Ascending aorta (tissue), 2 donors: ENCODE results near the gene LGALS3. TPM values are rescaled to one million over a fixed set of nuclear protein-coding genes. Genes with fewer than 3 reads are reported as not detected.

Source experiments
- DNase-seq, 2 donors: peaks; one replicate each; pipeline ENCODE4 v3.0.0-alpha.2; 2019; ENCODE audit warnings: low spot score in 2 of 2
- H3K27ac ChIP-seq, 2 donors: fragments of 200-600 bp; sonication (generic); one replicate each; pipeline ENCODE4 v1.5.1; 2016 to 2017; ENCODE audit warnings: mild to moderate bottlenecking in 1 of 2
- H3K27me3 ChIP-seq: fragments of 200-600 bp; sonication (generic); one replicate; pipeline ENCODE4 v1.5.1; 2017
- H3K36me3 ChIP-seq, 2 donors: fragments of 200-600 bp; sonication (generic); one replicate each; pipeline ENCODE4 v1.5.1; 2016
- H3K4me1 ChIP-seq, 2 donors: fragments of 200-600 bp; sonication (generic); one replicate each; pipeline ENCODE4 v1.5.1; 2016 to 2017; ENCODE audit warnings: mild to moderate bottlenecking in 1 of 2
- H3K4me3 ChIP-seq, 2 donors: fragments of 200-600 bp; sonication (generic); one replicate each; pipeline ENCODE4 v1.5.1; 2016 to 2017; ENCODE audit warnings: mild to moderate bottlenecking in 1 of 2
- H3K9me3 ChIP-seq, 2 donors: fragments of 200-600 bp; sonication (generic); one replicate each; pipeline ENCODE4 v1.5.1; 2016
- CTCF ChIP-seq, 3 experiments: fragments of 200-600 bp in 2 of 3; fragments of 450-650 bp in 1 of 3; sonication (generic) in 2 of 3; IDR thresholded peaks; one replicate each; pipeline ENCODE4 v1.5.1; 2016 to 2019; ENCODE audit warnings: antibody characterized with exemption in 3 of 3, mild to moderate bottlenecking in 1 of 3, moderate library complexity in 1 of 3
- intact Hi-C: fragments of 100-400 bp; cut with DNase I; formaldehyde crosslinking; loops from one replicate; pipeline ENCODE4 v1.15.1; 2023
- total RNA-seq: library from RNA; depleted of rRNA; stranded (reverse); fragments of >200 nt; gene quantifications from one replicate; pipeline ENCODE4 v1.1.0, GENCODE V29; 2016

LGALS3 gene
- total RNA-seq, 1 donor from 2014 or later, result 358 TPM

DNA sequence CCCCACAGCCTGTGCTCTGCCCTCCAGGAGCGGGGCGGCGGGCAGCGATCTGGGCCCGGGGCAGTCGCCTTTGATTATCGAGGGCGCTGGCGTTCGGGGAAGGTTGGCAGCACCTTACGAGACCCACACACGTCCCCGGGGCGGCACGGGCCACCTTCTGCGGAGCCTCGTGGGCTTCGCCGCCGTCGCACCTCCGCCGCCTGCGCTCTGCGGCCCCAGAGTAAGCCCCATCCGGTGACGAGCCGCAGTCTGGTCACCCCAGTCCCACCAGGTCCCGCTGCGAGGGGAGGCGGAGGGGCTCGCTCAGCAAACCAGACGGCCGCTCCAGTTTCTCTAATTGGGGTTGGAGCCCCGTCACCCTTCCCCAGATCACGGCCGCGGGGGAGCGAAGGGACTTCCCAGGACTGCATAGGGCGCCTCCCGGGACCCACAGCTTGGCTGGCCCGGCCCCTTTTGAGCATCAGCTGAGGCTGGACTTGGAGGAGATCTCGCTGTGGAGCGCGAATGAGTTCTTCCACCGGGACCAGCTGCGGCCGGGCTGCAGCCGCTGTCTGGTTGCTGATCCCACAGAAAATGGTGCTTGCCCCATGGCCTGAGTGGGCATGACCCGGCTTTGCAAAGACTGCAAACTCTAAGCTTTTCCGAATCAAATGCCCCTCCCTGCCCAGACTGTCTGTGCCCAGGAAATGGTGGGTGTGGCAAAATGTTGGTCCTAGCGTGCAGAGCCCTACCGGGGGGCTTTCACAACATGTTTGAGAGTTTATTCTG, 560 bp downstream of the LGALS3 start:
- peak overlapping the region; percentile 77 to 92 for H3K4me3 ChIP-seq
- H3K36me3 ChIP-seq, result no peaks in the 10 kb centered on the region
- intact Hi-C loops, result loop anchor here (1.0 to 2.0 kb wide), 3 partner anchors 21 to 79 kb away; partner anchors contain the start of gene MAPK1IP1L
- DNase-seq, result peak in 1 of 2 donors; percentile 88
- H3K9me3 ChIP-seq, result no peaks in the 10 kb centered on the region
- peaks cover 10 to 34% of the 10 kb centered on the region in 2 donors for H3K4me1 ChIP-seq
- H3K27me3 ChIP-seq, result no peaks in the 10 kb centered on the region
- peak in 1 of 3 experiments; percentile 14 for TF ChIP-seq CTCF (IDR thresholded peaks at IDR 0.05)
- peak overlapping the region; percentile 95 to 97 for H3K27ac ChIP-seq

GRCh38 chr14:55130196-55130550, 1.1 kb downstream of the LGALS3 start:
- TF ChIP-seq CTCF (IDR thresholded peaks at IDR 0.05), result no peak
- intact Hi-C loops, result no loop called here

DNA sequence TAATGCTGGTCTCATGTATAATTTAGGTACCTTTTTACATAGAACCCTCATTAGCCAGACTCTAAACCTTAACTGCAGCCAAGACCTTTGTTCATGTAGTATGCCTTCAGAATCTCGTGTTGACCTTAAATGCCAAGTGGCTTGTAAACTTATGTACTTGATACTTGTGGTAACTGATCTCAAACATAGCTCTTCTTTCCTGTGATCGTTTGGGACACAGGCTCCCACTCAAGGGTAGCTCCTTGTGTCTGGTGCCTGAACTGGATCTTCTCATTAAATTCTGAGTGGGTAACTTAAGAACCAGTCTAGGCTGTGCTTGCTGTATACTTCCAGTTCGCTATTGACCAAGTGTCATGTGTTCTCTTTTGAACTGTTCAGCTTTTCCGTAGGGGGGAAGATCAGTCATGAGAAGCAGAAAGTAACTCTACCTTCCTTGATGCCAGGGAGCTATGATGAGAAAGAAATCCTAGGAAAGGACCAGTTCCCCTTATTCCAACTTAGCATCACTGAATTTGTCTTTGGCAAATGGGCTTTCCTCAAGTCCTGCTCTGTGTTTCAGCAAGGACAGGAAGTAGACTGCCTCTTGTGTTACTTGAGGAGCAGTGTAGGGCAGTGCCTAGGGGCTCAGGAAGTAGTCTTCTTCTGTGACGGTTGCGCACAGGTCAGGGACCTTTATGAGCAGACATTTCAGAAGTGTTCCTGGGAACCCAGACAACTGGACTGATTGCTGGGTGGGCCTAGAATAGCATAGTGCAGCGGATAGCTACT, 2.5 kb downstream of the LGALS3 start:
- peak overlapping the region in 1 of 2 donors; percentile 3 for H3K27ac ChIP-seq
- DNase-seq, result no peak

More at GRCh38 chr14:55130196-55130550, 1.1 kb downstream of the LGALS3 start:
- Histone ChIP-seq H3K4me1 (peaks cover 10 to 39% of the 10 kb centered on the region in 2 donors), H3K27me3 (no peaks in the 10 kb centered on the region), H3K9me3 (no peaks in the 10 kb centered on the region), H3K36me3 (no peaks in the 10 kb centered on the region), H3K4me3 (peak overlapping the region; percentile 77 to 92), H3K27ac (peak overlapping the region; percentile 95 to 97)
- DNase-seq, result no peak

GRCh38 chr14:55133416-55133815, 4.4 kb downstream of the LGALS3 start:
- intact Hi-C loops, result no loop called here
- Histone ChIP-seq H3K27ac (peak overlapping the region in 1 of 2 donors; percentile 25), H3K27me3 (no peaks in the 10 kb centered on the region), H3K4me1 (peaks cover 15 to 63% of the 10 kb centered on the region in 2 donors), H3K36me3 (peaks cover under 1 to 6% of the 10 kb centered on the region in 2 donors), H3K9me3 (no peaks in the 10 kb centered on the region), H3K4me3 (no peak overlapping the region)
- TF ChIP-seq CTCF (IDR thresholded peaks at IDR 0.05), result peak in 2 of 3 experiments; percentile 25 to 60
- DNase-seq, result no peak

More for the DNA sequence above, 2.5 kb downstream of the LGALS3 start:
- H3K36me3 ChIP-seq, result no peaks in the 10 kb centered on the region
- peaks cover 10 to 48% of the 10 kb centered on the region in 2 donors for H3K4me1 ChIP-seq
- peak overlapping the region in 1 of 2 donors; percentile 92 for H3K4me3 ChIP-seq
- H3K9me3 ChIP-seq, result no peaks in the 10 kb centered on the region
- no peak for TF ChIP-seq CTCF (IDR thresholded peaks at IDR 0.05)
- no peaks in the 10 kb centered on the region for H3K27me3 ChIP-seq
- intact Hi-C loops, result no loop called here

DNA sequence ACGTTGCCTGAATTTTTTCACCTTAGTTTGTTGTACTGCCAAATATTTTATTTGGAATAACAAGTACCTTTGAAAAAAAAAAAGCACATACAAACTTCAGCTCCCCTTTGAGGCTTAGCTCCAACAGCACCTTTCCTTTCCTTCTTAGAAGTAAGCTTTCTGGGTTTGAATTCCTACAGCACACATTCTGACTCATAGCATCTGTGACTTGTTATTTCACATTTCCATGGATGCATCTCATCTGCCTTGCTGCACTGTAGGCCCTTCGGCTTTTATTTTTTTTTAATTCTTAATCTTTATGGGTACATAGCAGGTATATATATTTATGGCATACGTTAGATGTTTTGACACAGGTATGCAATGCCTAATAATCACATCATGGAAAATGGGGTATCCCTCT, 7.2 kb downstream of the LGALS3 start:
- no peaks in the 10 kb centered on the region for H3K27me3 ChIP-seq
- H3K4me3 ChIP-seq, result no peak overlapping the region
- peaks cover 29 to 30% of the 10 kb centered on the region in 2 donors for H3K36me3 ChIP-seq
- intact Hi-C loops, result loop anchor here (2.0 kb wide), 1 partner anchor 37 kb away; no protein-coding TSS in a partner anchor
- no peak for DNase-seq
- peaks cover 8 to 54% of the 10 kb centered on the region in 2 donors for H3K4me1 ChIP-seq
- TF ChIP-seq CTCF (IDR thresholded peaks at IDR 0.05), result no peak
- H3K9me3 ChIP-seq, result no peaks in the 10 kb centered on the region
- peak overlapping the region; percentile 61 to 77 for H3K27ac ChIP-seq
